T-helper 22 cell (primary cell): Measurements from ENCODE around the gene GIT2.
"Not testable (repeated sequence)": the region's sequence is repeated elsewhere in the genome, so short reads cannot be mapped to it uniquely, and the experiment has no call there.

Source experiments
- DNase-seq: peaks from one replicate; pipeline ENCODE4 v3.0.0-alpha.2; 2020; ENCODE audit warnings: low read depth

GIT2 gene

GRCh38 chr12:110005319-110005973 lies 9.3 kb upstream of the GIT2 start:
- no peak for DNase-seq

GRCh38 chr12:110004598-110004997 lies 8.4 kb upstream of the GIT2 start:
- DNase-seq = no peak

- DNase-seq = no peak
Measured at GRCh38 chr12:110002676-110003515, 6.7 kb upstream of the GIT2 start.

- no peak for DNase-seq
Measured at GRCh38 chr12:110001596-110001995, 5.4 kb upstream of the GIT2 start.

- no peak for DNase-seq
Measured at GRCh38 chr12:109999983-110000505, 3.9 kb upstream of the GIT2 start.

GRCh38 chr12:109999649-109999971 lies 3.4 kb upstream of the GIT2 start:
- DNase-seq = no peak

- DNase-seq = peak; percentile 85
Measured at GRCh38 chr12:109998904-109999648, 2.9 kb upstream of the GIT2 start, which contains the start of gene ANKRD13A. Gene ANKRD13A (plus strand): TSS chr12:109999430. CDS start chr12:109999689, 259 bp downstream.

GRCh38 chr12:109998241-109998903 lies 2.2 kb upstream of the GIT2 start:
- no peak for DNase-seq

GRCh38 chr12:109997393-109997792 lies 1.2 kb upstream of the GIT2 start:
- no peak for DNase-seq

GRCh38 chr12:109996483-109996853 lies 300 bp upstream of the GIT2 start:
- DNase-seq = no peak

GRCh38 chr12:109995361-109995685 lies 845 bp downstream of the GIT2 start:
- DNase-seq = no peak

GRCh38 chr12:109994401-109995175 lies 1.6 kb downstream of the GIT2 start:
- no peak for DNase-seq

GRCh38 chr12:109993091-109993490 lies 3.1 kb downstream of the GIT2 start:
- no peak for DNase-seq

- DNase-seq = no peak
Measured at GRCh38 chr12:109991586-109991985, 4.6 kb downstream of the GIT2 start.

- no peak for DNase-seq
Measured at GRCh38 chr12:109989380-109989779, 6.8 kb downstream of the GIT2 start.

- DNase-seq = no peak
Measured at GRCh38 chr12:109988903-109989302, 7.3 kb downstream of the GIT2 start.

- no peak for DNase-seq
Measured at GRCh38 chr12:109988274-109988673, 7.9 kb downstream of the GIT2 start.

- DNase-seq = no peak
Measured at GRCh38 chr12:109987615-109988014, 8.6 kb downstream of the GIT2 start.

- not testable (repeated sequence) for DNase-seq
Measured at GRCh38 chr12:109986236-109986635, 9.9 kb downstream of the GIT2 start.

- no peak for DNase-seq
Measured at GRCh38 chr12:109983432-109984142, 12.6 kb downstream of the GIT2 start.

- DNase-seq = no peak
Measured at GRCh38 chr12:109982210-109982609, 14.0 kb downstream of the GIT2 start.
